GM23338 (cell line): ENCODE measurements around the gene NANS. TPM values are rescaled to one million over a fixed set of nuclear protein-coding genes. Genes with fewer than 3 reads are reported as not detected.
"Not testable (repeated sequence)": the region's sequence is repeated elsewhere in the genome, so short reads cannot be mapped to it uniquely, and the experiment has no call there.

Experiments
- ATAC-seq: fragments of 200-7000 bp; cut with Tn5 transposase; 3 replicates; pipeline ENCODE4 v1.9.1; 2020
- DNase-seq: peaks from one replicate; pipeline ENCODE4 v3.0.0-alpha.2; 2015; ENCODE audit warnings: low spot score
- H2AFZ ChIP-seq: fragments of 200-600 bp; sonication (generic); 2 replicates; pipeline ENCODE4 v1.8.0; 2016; ENCODE audit warnings: antibody characterized with exemption, mild to moderate bottlenecking, moderate library complexity
- H3F3A ChIP-seq: fragments of 200-600 bp; sonication (generic); replicated peaks from 2 replicates; pipeline ENCODE4 v1.8.0; 2017; ENCODE audit warnings: antibody characterized with exemption, mixed run types, low read depth
- H3K27ac ChIP-seq: fragments of 200-600 bp; sonication (generic); 2 replicates; pipeline ENCODE4 v1.6.1; 2016; ENCODE audit warnings: low read depth
- H3K27me3 ChIP-seq: fragments of 200-600 bp; sonication (generic); 2 replicates; pipeline ENCODE4 v1.8.0; 2016; ENCODE audit warnings: mild to moderate bottlenecking, mixed run types, moderate library complexity; ENCODE audit not compliant: insufficient read depth
- H3K36me3 ChIP-seq: fragments of 200-600 bp; sonication (generic); 2 replicates; pipeline ENCODE4 v1.8.0; 2016; ENCODE audit warnings: mild to moderate bottlenecking; ENCODE audit not compliant: insufficient read depth
- H3K4me1 ChIP-seq: fragments of 200-600 bp; sonication (generic); 2 replicates; pipeline ENCODE4 v1.8.0; 2016; ENCODE audit warnings: mild to moderate bottlenecking, moderate library complexity; ENCODE audit not compliant: insufficient read depth
- H3K4me2 ChIP-seq: fragments of 200-600 bp; sonication (generic); 2 replicates; pipeline ENCODE4 v1.7.1; 2017; ENCODE audit warnings: mixed run types
- H3K4me3 ChIP-seq: fragments of 200-600 bp; sonication (generic); 2 replicates; pipeline ENCODE4 v1.6.1; 2016; ENCODE audit warnings: mixed run types
- H3K79me2 ChIP-seq: fragments of 200-600 bp; sonication (generic); replicated peaks from 2 replicates; pipeline ENCODE4 v1.8.0; 2017; ENCODE audit warnings: mild to moderate bottlenecking; ENCODE audit not compliant: insufficient read depth
- H3K9me2 ChIP-seq: fragments of 200-600 bp; sonication (generic); 2 replicates; pipeline ENCODE4 v1.8.0; 2017; ENCODE audit not compliant: insufficient read depth
- H4K20me1 ChIP-seq: fragments of 200-600 bp; sonication (generic); replicated peaks from 2 replicates; pipeline ENCODE4 v1.8.0; 2017; ENCODE audit warnings: mild to moderate bottlenecking; ENCODE audit not compliant: insufficient read depth
- H3K27ac Mint-ChIP-seq: 2 replicates; pipeline ENCODE4 v1.8.0; 2020; ENCODE audit warnings: inconsistent platforms, mild to moderate bottlenecking, moderate library complexity, mixed read lengths
- H3K27me3 Mint-ChIP-seq: 3 replicates; pipeline ENCODE4 v1.8.0; 2022; ENCODE audit warnings: low read depth, mild to moderate bottlenecking, moderate library complexity, mixed read lengths, inconsistent platforms; ENCODE audit not compliant: insufficient read depth, poor library complexity
- H3K36me3 Mint-ChIP-seq: 3 replicates; pipeline ENCODE4 v1.8.0; 2021; ENCODE audit warnings: low read depth, mild to moderate bottlenecking, inconsistent platforms, moderate library complexity, mixed read lengths
- H3K4me1 Mint-ChIP-seq: 3 replicates; pipeline ENCODE4 v1.8.0; 2020; ENCODE audit warnings: mild to moderate bottlenecking, inconsistent platforms, mixed read lengths
- H3K4me3 Mint-ChIP-seq: 3 replicates; pipeline ENCODE4 v1.8.0; 2021; ENCODE audit warnings: moderate library complexity, mild to moderate bottlenecking, inconsistent platforms, mixed read lengths
- H3K9me3 Mint-ChIP-seq: 3 replicates; pipeline ENCODE4 v1.8.0; 2020; ENCODE audit warnings: moderate library complexity, mild to moderate bottlenecking, inconsistent platforms, mixed read lengths
- CREB1 ChIP-seq: fragments of 250-450 bp; sonication (Bioruptor Pico); IDR thresholded peaks from 2 replicates; pipeline ENCODE4 v1.5.0; 2020; ENCODE audit warnings: low read depth, mild to moderate bottlenecking, moderate library complexity
- EZH2phosphoT487 ChIP-seq: fragments of 200-600 bp; sonication (generic); IDR thresholded peaks from one replicate; pipeline ENCODE4 v1.8.1; 2018; ENCODE audit warnings: antibody characterized with exemption; ENCODE audit not compliant: unreplicated experiment
- NANOG ChIP-seq: IDR thresholded peaks from 2 replicates; pipeline ENCODE4 v1.6.1; 2016; ENCODE audit warnings: antibody characterized with exemption, borderline replicate concordance
- STAT1 ChIP-seq: IDR thresholded peaks from one replicate; pipeline ENCODE4 v1.6.1; 2016; ENCODE audit warnings: antibody characterized with exemption; ENCODE audit not compliant: unreplicated experiment
- ZNF114 ChIP-seq: fragments of 250-450 bp; sonication (Bioruptor Pico); IDR thresholded peaks from 2 replicates; pipeline ENCODE4 v1.5.0; 2020; ENCODE audit warnings: mild to moderate bottlenecking, moderate library complexity
- polyA plus RNA-seq: library from polyadenylated mRNA; unstranded; fragments of >200 nt; fragmentation: Nextera tagmentation; extraction: Ambion mirVana; gene quantifications from 2 replicates; pipeline ENCODE4 v1.2.1, GENCODE V29; 2016
- total RNA-seq: library from RNA; depleted of rRNA; stranded (reverse); fragments of >200 nt; shearing (Covaris generic); gene quantifications from 2 replicates; pipeline ENCODE4 v1.2.3, GENCODE V29; 2014
- TF ChIP-seq, protein P1 (sequence below): IDR thresholded peaks from one replicate; pipeline ENCODE4 v1.6.1; 2018; ENCODE audit warnings: antibody characterized with exemption; ENCODE audit not compliant: unreplicated experiment
- TF ChIP-seq, protein P2 (sequence below), 2 experiments: fragments of 200-600 bp in 1 of 2; sonication (generic) in 1 of 2; conservative IDR thresholded peaks; 2 replicates each; pipeline versions ENCODE4 v1.5.1 to v1.6.1; 2016 to 2017; ENCODE audit warnings: antibody characterized with exemption in 2 of 2, low read depth in 2 of 2, mild to moderate bottlenecking in 2 of 2, moderate library complexity in 1 of 2

The NANS gene
- total and polyA plus RNA-seq, 2 experiments from 2014 or later = 67.3 to 77.4 TPM

- Histone ChIP-seq H2AFZ (no peak overlapping the region), H3K4me1 (no peaks in the 10 kb centered on the region), H3K79me2 (no peaks in the 10 kb centered on the region), H3K27ac (no peak overlapping the region), H3K9me2 (no peaks in the 10 kb centered on the region), H3K27me3 (no peaks in the 10 kb centered on the region), H3K36me3 (peaks cover under 1% of the 10 kb centered on the region; the same call in 1 of the 2 replicates), H3K4me3 (no peak overlapping the region), H3K4me2 (no peak overlapping the region), H3F3A (no peaks in the 10 kb centered on the region), H4K20me1 (no peaks in the 10 kb centered on the region)
- Mint-ChIP-seq H3K9me3 (no peaks in the 10 kb centered on the region), H3K27ac (no peak overlapping the region; the same call in 1 of the 2 replicates), H3K27me3 (peaks cover 6% of the 10 kb centered on the region), H3K4me1 (peaks cover 12% of the 10 kb centered on the region), H3K4me3 (no peak overlapping the region; the same call in 2 of the 3 replicates), H3K36me3 (peaks cover 38% of the 10 kb centered on the region)
- TF ChIP-seq, protein P1, sequence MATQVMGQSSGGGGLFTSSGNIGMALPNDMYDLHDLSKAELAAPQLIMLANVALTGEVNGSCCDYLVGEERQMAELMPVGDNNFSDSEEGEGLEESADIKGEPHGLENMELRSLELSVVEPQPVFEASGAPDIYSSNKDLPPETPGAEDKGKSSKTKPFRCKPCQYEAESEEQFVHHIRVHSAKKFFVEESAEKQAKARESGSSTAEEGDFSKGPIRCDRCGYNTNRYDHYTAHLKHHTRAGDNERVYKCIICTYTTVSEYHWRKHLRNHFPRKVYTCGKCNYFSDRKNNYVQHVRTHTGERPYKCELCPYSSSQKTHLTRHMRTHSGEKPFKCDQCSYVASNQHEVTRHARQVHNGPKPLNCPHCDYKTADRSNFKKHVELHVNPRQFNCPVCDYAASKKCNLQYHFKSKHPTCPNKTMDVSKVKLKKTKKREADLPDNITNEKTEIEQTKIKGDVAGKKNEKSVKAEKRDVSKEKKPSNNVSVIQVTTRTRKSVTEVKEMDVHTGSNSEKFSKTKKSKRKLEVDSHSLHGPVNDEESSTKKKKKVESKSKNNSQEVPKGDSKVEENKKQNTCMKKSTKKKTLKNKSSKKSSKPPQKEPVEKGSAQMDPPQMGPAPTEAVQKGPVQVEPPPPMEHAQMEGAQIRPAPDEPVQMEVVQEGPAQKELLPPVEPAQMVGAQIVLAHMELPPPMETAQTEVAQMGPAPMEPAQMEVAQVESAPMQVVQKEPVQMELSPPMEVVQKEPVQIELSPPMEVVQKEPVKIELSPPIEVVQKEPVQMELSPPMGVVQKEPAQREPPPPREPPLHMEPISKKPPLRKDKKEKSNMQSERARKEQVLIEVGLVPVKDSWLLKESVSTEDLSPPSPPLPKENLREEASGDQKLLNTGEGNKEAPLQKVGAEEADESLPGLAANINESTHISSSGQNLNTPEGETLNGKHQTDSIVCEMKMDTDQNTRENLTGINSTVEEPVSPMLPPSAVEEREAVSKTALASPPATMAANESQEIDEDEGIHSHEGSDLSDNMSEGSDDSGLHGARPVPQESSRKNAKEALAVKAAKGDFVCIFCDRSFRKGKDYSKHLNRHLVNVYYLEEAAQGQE = no peak
- TF ChIP-seq, protein P2, sequence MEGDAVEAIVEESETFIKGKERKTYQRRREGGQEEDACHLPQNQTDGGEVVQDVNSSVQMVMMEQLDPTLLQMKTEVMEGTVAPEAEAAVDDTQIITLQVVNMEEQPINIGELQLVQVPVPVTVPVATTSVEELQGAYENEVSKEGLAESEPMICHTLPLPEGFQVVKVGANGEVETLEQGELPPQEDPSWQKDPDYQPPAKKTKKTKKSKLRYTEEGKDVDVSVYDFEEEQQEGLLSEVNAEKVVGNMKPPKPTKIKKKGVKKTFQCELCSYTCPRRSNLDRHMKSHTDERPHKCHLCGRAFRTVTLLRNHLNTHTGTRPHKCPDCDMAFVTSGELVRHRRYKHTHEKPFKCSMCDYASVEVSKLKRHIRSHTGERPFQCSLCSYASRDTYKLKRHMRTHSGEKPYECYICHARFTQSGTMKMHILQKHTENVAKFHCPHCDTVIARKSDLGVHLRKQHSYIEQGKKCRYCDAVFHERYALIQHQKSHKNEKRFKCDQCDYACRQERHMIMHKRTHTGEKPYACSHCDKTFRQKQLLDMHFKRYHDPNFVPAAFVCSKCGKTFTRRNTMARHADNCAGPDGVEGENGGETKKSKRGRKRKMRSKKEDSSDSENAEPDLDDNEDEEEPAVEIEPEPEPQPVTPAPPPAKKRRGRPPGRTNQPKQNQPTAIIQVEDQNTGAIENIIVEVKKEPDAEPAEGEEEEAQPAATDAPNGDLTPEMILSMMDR (conservative IDR thresholded peaks at IDR 0.05; ENCODE audit: low read depth in 2 of 2) = no peak
- TF ChIP-seq ZNF114 (CRISPR knock-in tag) = no peak
- TF ChIP-seq EZH2phosphoT487 = no peak
- TF ChIP-seq NANOG = no peak
- TF ChIP-seq STAT1 = no peak
- no peak for TF ChIP-seq CREB1 (CRISPR knock-in tag)
- ATAC-seq = no peak
- no peak for DNase-seq
Observed at GRCh38 chr9:98129451-98129881, 72.9 kb downstream of the NANS start.

GRCh38 chr9:98130060-98130459 lies 73.5 kb downstream of the NANS start:
- not testable (repeated sequence) for H3K27me3 Mint-ChIP-seq, H3K27ac Mint-ChIP-seq, H3K4me1 ChIP-seq, H4K20me1 ChIP-seq, H3K36me3 ChIP-seq, H3K4me3 ChIP-seq, H3F3A ChIP-seq, H3K79me2 ChIP-seq, H3K9me2 ChIP-seq, H3K27ac ChIP-seq, H2AFZ ChIP-seq, H3K4me3 Mint-ChIP-seq, DNase-seq, H3K9me3 Mint-ChIP-seq, H3K4me2 ChIP-seq, ATAC-seq, H3K27me3 ChIP-seq
- Mint-ChIP-seq H3K4me1 (peaks cover 12% of the 10 kb centered on the region), H3K36me3 (peaks cover 36% of the 10 kb centered on the region)
